GM18505 (cell line): ENCODE measurements around the gene ABL1.
"Not testable (repeated sequence)": the region's sequence is repeated elsewhere in the genome, so short reads cannot be mapped to it uniquely, and the experiment has no call there.

Source experiments
- ATAC-seq: cut with Tn5 transposase; IDR thresholded peaks from one replicate; pipeline ENCODE4 v1.9.1; 2021; ENCODE audit not compliant: unreplicated experiment
- POLR2A ChIP-seq: IDR thresholded peaks from 4 replicates; pipeline ENCODE4 v1.6.1; 2011; ENCODE audit warnings: borderline replicate concordance; ENCODE audit not compliant: insufficient read depth, insufficient read length; ENCODE audit errors: extremely low read depth

The ABL1 gene

DNA sequence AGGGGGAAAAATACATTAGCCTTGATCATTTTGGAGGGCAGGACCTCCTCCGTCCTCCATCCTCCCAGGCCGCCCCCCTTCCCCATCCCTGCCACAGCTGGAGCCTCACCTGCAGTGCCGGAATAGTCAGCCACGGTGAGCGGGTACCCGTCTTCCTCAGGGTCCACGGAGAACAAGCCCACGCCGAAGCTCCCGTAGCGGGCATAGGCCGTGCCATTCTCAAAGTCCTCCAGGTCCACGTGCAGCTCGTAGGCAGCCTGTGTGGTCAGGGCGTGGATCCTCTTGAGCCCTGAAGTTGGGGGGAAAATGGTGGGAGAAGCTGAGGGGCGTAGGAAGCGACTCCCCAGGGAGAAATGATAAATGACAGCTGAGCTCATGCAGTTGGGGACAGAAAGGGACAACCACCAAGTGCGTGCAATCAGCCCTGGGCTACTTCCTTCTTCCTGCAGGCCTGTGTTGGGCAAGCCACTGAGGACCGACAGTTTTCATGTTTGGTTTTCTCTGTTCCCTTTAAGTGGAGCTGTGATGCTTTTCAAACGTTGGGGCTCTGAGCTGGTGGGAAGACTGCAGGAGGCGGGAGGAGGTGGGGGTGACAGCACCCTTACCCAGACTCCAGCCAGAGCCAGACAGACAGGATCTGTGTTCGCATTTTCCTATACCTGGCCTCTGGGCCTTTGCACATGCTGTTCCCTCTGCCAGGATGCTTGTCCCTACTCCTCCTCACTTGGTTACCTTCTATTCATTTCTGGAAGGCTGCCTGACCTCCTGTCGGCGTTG, 70.3 kb downstream of the ABL1 start:
- ATAC-seq = no peak
- no peak for TF ChIP-seq POLR2A

DNA sequence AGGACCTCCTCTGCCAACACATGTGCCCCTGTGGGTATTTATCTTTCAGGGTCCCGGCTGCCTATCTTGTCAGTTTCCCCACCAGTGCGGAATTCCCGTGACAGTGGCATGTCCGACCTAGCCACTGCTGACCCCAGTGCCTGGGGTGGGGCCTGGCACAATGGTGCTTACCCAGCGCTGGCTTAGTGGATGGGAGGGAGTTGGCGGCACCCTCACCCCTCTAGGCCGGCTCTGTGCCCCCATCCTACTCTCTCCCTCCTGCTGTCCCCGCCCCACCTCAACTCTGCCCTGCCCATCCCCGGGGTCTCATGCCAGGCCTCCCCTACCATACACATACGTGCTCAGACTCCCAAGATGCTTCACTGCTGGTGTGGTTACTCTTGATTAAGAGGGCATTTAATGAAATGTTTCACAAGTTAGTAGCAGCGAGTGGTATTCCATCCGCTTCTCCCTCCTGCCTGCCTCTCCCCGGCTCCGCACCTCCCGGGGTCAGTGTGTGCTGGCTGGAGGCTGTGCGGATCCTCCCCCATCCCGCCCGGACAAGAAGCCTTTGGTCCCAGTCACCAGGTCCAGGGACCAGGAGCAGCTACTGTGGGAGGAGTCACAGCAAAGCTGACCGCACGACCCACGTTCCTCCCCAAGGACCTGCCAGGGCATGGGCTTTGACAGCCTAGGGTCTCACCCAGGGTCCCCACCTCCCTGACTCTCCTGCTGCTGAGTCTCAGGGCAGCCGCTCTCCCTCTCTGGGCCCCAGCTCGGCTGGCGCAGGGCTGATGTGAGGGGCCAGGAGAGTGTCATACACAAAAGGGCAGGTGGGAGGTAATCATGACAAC, 71.1 kb downstream of the ABL1 start:
- no peak for TF ChIP-seq POLR2A
- no peak for ATAC-seq

DNA sequence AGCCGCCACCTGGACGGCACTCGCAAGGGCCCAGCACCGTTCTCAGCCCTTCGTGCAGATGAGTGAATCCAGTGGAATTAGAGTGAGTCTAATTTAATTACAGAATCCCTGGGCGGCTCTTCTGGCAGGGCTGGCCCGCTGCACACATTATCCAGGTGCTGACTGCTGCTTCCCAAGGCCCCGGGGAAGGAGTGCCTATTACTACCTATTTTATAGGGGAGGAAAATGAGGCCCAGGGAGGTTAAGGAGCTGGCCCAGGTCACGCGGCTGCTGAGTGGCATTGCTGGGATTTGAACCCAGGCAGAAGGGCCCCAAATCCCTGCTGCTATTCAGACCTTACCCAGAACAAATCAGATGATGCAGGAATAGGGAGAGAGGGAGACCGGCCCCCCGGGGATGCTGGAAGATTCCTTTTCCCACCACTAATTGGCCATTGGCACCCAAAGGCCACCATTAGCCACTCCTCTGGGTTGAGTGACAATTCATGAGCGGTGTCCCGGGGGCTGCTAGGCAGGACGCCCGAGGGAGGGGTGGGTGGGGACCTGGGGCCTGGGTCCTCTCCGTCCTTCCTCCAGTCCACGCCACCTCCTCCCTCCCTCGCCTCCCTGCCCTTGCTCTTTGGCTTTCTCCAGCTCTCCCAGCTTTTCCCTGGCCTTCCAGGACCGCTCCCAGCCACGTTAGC, 71.8 kb downstream of the ABL1 start:
- TF ChIP-seq POLR2A = no peak
- no peak for ATAC-seq

DNA sequence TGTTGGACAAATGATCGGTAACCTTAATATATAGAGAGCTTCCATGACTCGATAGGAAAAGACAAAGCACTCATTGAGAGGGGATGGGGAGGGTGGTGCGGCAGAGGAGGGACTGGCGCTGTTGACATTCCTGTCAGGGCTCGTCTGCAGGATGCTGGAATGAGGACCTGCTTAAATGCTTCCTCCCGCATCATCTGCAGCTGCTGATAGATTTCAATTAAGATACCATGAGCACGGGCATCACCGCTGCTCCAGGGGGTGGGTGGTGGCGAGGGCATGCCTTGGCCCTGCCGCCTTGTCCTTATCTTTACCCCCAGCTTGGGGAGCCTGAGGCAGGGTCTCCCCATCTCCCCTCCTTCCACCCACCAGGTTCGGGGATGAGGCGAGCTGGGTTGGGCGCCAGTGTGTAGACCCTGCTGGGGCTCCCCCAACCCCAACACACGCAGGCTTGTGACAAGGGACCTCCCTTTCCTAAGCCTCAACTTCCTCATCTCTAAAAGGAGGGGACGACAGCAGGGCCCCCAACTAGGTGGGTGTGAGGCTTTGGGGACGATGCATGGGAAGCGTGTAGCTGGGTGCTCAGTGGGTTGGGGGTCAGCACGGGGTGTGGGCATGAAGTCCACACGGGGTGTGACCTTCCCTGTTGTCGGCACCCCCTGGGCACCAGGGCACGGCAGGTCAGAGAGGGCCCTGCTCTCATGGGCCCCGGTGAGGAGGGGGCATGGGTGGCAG, 73.3 kb downstream of the ABL1 start:
- no peak for TF ChIP-seq POLR2A
- ATAC-seq = no peak

DNA sequence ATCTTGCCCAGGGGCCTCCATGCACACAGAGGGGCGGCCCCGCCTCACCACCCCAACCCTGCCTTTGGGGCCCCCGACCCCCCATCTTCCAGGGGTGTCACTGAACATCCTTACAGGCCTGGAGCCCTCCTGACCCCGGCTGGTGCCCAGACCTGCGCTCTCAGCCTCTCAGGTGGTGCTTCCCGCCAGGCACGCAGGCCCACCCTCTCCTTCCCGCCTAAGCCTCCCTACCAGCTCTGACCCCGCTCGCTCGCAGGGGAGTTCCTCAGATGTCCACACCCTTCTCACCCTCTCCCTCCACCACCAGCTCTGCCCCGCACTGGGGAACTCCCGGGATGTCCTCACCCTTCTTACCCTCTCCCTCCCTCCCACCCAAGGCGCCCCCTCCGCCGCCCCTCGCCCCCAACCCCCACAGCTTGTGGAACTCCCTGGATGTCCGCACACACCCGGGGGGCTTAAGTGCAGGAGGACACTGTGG, 73.9 kb downstream of the ABL1 start:
- ATAC-seq = no peak
- no peak for TF ChIP-seq POLR2A

DNA sequence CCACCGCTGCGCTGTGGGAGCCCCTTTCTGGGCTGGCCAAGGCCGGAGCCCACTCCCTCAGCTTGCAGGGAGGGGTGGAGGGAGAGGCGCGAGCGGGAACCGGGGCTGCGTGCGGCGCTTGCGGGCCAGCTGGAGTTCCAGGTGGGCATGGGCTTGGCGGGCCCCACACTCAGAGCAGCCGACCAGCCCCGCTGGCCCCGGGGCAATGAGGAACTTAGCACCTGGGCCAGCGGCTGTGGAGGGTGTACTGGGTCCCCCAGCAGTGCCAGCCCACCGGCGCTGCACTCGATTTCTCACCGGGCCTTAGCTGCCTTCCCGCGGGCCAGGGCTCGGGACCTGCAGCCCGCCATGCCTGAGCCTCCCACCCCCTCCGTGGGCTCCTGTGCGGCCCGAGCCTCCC, 75.0 kb downstream of the ABL1 start:
- not testable (repeated sequence) for ATAC-seq

DNA sequence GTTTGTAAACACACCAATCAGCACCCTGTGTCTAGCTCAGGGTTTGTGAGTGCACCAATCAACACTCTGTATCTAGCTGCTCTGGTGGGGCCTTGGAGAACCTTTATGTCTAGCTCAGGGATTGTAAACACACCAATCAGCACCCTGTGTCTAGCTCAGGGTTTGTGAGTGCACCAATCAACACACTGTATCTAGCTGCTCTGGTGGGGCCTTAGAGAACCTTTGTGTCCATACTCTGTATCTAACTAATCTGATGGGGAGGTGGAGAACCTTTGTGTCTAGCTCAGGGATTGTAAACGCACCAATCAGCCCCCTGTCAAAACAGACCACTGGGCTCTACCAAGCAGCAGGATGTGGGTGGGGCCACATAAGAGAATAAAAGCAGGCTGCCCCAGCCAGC, 75.6 kb downstream of the ABL1 start:
- not testable (repeated sequence) for ATAC-seq

DNA sequence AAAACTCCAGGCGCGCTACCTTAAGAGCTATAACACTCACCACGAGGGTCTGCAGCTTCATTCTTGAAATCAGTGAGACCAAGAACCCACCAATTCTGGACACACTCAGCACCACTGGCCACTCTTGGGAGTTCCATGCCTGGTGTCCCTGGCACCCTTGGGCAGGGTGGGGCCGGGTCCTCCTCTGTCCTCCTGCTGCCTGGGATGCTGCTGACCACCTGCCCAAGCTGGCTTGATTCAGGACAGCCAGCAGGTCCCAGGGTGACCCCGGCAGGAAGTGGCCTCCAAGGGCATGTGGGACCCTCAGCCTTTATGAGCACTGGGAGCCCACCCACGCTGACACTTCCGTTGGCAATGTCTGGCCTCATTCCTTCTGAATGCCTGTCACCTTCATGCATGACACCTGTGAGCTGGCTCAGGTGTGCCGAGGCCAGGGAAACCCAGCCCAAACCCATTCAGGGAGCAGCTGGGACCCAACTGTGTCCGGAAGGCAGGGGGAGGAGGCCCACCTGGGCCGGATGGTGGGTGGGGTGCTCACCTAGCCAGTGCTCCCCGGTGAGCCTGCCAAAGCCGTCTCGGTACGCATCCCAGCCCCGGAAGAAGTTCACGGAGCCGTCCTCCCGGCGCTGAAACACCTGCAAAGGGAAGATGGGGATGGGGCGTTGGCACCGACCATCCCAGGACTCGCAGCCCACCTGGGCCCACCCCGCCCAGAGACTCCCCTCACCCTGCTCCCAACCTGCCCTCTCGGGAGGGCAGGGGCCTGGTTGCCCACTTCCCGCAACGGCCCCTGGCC, 76.4 kb downstream of the ABL1 start:
- no peak for ATAC-seq
- TF ChIP-seq POLR2A = no peak

DNA sequence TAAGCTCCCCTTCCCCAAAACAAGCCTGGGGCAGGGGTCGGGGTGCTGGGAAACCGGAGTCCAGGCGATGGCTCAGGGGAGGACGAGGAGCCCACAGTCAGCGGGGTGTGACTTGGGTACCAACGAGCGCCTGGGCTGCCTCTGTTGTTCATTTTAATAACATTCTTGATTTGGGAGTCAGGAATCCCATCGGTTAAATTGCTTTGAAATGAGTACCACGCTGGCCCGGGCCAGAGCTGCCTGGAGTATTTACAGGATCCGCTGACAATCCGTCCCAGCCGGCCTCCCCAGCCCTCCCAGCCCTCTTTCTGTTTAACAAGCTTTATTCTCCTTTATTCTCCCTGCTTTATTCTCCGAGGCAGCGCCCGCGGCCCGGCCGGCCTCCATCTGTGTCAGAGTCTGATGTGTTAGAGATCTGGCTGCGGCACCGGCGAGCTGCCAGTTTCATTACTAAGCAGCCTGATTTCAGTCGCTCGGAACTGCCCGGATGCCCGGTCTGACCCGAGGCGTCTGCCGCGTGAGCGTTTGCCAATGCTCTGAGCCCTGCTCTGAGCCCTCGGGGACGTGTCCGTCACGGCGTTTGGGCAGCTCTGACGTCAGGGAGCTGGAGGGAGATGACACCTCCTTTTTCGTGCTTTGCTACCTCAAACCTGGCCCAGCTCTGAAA, 78.0 kb downstream of the ABL1 start:
- TF ChIP-seq POLR2A = no peak
- ATAC-seq = no peak

DNA sequence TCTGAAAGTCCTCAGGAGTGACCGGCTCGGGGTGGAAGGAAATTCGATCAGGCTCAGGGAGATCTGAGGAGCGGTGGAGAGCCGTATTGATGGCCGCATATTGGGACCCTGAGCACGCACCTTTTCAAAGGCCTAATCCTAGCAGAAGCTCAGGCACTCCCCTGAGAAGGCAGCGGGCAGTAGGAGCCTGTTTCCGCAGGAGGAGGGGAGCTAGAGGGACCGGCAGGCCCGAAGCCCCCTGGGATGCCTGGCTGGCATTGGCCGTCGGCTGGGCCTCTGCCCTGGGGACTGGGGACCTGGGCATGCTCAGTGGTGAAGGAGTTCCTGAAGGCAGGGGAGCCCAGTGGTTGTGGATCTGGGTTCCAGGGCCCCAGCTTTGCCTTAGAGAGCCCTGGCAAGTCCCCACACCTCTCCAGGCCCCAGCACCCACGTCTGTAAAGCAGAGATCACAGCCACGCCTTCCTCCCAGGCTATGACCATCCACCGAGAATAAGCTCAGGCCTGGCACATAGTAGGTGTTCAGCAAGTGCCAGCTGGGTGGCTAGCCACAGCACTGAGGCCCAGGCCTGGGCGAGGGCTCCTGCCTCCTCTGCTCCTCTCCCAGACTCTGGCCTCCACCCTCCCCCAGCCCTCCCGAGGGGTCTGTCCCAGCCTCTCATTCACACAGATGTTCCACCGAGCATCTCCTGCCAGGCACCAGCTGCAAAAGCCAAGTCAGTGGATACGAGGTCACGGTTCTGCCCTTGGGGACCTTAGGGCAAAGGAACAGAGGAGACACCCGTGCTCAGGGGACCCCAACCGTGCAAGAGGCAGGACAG, 78.8 kb downstream of the ABL1 start:
- ATAC-seq = no peak
- no peak for TF ChIP-seq POLR2A

DNA sequence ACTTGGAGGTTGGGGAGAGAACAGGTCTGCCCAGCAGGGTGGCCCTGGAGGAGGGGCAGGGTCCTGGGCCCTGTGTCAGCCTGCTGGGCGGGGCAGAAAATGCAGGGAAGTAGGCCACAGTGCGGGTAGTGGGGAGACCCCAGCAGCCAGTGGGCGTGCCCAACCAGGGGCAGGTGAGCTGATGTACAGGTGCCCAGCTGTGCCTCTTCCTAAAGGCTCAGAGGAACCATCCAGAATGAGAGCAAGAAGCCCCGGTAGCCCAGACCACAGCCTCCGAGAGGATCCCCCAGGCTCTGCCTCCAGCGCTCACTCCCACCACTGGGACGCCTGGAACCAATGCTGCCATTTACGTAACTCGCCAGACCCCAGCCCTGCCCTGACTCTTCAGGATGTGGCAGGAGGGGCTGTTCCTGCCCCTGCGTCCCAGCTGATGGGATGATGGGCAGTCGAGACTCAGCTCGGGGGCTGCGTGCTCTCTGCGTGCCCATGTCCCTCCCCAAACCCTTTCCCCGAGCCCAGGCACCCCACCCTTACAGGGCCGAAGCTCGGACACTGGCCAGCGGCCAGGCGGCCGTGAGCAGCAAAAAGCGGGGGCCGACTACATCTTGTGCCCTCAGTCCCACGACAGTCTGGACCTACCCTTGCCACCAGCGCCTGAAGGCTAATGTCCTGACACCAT, 79.5 kb downstream of the ABL1 start:
- ATAC-seq = no peak
- no peak for TF ChIP-seq POLR2A

DNA sequence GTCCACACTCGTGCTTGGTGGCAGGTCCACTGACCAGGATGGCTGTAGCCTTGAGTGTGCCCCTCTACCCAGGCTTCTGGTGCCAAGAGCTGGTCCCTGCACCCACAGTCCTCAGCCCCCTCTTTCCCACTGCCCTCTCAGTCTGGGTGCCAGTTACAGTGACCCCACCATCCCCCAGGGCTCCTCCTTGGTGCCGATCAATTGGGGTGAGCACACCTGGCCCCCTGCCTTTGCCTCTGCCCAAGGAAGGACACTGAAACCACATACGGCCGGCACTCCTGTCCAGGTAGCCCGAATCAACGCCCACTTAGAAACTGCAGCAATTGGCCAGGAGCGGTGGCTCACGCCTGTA, 80.0 kb downstream of the ABL1 start:
- ATAC-seq = no peak
- no peak for TF ChIP-seq POLR2A
